GM19328 (cell line): ENCODE measurements around the gene RYR3.

Source experiments
- ATAC-seq: cut with Tn5 transposase; IDR thresholded peaks from one replicate; pipeline ENCODE4 v1.9.1; 2021; ENCODE audit warnings: mild to moderate bottlenecking, moderate library complexity; ENCODE audit not compliant: unreplicated experiment

The RYR3 gene

DNA sequence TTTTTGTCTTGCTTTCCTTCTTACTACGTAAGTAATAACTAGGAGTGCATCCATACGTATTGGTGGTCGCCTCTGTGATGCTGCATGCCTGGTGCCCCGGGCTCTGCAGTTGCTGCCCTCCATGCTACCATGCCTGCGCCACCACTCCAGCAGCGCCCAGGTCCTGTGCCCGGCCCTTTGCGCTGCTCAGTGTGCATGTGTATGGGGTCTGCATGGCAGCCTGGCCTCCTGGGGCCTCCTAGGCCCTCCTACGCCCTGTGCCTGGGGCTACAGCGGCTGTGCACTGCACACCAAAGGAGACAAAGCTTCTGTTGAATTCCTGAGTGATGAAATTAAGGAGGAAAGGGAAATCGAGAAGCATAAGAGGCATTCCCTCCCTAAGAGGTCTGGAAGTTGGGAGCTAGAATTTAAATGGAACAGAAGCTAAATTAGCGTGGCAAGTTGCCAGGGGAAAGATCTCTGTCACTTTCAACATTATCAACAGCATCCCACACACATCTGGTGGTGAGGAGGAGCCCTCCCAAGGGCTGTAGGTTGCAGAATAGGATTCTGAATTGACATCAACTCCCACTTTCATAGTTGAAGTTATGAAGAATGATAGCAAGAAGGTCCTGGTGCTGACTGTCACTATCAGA lies 382.5 kb downstream of the RYR3 start:
- ATAC-seq = no peak

DNA sequence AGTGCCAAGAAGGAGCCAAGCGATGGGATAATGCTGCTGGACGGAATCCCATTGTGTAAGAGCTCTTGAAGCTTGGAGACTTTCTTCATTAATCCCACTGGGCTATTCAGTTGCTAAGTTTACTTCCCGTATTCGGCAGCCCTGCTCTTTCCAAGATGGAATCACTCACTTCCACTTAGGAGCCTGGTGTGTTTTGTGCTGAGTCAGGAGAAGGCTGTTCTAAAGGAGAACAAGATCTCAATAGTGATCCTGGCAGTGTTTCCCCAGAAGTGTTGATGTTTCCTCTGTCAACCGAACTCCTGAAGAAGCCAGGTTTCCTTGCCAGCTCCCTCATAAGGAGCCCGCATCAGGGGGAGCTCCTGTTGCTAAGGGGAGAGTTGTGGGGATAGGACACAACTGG lies 387.4 kb downstream of the RYR3 start:
- ATAC-seq = no peak

DNA sequence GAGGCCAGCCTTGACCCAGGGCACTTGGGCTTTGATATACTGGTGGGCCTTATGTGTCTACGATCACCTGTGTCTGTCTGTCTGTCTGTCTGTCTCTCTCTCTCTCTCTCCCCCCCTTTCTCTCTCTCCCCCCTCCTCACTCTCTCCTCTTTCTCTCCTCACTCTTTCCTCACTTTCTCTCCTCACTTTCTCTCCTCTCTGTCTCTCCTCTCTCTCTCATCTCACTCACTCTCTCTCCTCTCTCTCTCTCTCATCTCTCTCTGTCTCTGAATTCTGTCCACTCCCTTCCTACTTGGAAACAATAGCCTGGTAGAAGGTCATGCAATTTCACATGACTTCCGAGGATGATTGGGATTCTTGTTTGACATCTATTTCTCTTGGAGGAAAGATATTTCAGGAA lies 388.4 kb downstream of the RYR3 start:
- no peak for ATAC-seq

DNA sequence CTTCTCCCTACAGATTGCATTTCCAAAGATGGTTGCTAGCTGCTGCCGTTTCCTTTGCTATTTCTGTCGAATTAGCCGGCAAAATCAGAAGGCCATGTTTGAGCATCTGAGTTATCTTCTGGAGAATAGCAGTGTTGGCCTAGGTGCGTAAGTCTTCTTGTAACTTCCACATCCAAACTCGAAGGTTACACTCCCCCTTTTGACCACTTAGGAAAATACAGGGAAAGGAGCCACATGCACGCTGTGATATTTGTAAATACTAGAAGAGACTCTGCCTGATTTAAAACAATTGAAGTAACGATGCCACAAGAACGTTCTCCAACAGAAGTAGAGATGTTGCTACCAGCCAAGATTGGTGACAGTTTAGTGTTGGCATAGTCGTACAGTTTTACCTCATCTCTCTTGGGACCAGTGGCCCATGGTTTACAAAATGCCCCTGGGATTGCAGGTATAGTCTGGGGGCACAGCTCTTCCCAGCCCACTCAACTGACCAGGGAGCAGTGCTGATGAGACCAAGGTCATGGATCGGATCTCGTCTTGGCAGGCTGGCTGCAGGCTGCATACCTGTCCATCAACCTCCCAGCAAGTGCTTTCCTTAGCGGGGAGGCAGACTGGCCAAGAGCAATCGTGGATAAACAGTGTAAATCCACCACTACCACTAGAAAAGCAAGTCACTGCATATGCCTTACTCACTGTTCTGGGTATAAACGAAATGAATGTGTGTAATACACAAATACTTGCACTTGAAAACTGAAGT lies 389.1 kb downstream of the RYR3 start:
- no peak for ATAC-seq

DNA sequence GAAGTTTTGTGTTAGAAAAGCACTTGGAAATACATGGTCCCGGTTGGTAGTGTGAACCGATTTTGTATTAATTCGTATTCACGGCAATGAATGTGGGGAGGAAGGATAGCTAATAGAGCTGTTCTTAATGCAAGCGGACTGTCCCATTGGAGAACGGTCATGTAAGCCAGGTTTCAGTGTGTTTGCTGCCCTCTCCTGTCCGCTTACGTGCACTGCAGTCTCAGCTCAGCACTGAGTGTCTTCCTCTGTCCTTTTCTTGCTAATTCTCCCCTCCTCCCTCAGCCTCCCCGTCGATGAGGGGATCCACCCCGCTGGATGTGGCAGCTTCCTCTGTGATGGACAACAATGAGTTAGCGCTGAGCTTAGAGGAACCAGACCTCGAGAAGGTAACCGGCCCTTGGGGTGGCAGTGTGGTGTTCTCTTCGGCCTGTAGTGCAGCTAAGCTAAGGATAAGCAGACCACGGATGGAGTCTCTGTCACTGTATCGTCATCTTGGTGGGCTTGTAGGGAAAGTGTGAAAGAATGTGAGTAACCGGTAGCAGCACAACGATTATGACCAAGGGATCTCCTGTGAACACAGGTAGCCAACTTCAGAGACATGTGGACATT lies 390.0 kb downstream of the RYR3 start:
- ATAC-seq = no peak

DNA sequence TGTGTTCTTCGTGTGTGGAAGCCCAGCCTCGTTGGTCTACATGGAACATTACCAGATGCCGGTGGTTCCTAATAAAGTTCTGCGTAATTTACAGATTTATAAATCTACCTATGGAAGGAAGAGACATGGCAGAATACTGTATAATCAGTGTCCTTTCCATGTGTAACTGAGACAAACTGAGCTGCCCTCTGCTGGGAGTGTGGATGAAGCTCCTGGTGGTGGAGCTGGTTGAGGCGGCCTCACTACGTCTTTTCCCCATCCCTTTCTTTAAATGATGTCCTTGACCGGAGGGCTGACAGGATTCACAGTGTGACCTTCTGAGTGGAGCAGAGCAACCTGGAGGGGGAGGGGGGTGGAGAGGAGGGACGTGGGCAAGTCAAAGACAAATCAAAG lies 390.5 kb downstream of the RYR3 start:
- ATAC-seq = no peak

DNA sequence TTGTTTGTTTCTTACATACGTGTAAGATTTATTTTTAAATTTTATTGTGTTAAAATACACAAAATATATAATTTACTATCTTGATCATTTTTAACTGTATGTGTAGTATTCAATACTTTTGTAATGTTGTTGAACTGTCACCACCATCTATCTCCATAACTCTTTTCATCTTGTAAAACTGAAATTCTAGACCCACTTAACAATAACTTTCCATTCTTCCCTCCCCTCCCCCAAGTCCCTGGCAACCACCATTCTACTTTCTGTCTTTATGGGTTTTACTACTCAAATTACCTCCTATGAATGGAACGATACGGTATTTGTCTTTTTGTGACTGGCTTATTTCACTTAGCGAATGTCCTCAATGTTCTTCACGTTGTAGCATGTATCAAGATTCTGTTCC lies 395.4 kb downstream of the RYR3 start:
- no peak for ATAC-seq

DNA sequence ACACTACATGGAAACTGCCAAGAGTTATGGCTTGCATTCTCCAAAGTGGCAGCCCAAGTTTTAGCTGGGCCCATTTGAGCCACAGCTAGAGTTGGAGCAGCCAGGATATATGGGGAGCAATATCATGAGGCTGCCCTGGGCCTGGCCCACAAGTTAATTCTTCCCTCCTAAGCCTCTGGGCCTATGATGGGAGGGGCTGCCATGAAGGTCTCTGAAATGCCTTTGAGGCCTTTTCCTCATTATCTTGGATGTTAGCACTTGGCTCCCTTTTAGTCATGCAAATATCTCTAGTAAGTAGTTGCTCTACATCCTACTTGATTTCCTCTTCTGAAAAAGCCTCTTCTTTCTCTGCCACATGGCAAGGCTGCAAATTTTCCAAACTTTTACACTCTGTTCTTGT lies 400.0 kb downstream of the RYR3 start:
- ATAC-seq = no peak

DNA sequence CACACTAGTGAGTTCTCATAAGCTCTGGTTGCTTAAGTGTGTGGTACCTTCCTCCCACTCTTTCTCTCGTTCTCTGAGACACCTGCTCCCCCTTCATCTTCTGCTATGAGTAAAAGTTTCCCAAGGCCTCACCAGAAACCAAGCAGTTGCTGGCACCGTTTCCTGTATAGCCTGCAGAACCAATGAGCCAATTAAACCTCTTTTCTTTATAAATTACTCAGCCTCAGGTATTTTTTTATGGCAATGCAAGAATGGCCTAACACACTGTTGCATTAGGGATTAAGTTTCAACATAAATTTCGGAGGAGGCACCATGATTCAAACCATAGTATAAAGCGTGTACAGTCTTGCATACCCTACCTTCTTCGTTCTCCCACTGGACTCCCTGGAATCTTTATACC lies 405.3 kb downstream of the RYR3 start:
- no peak for ATAC-seq

DNA sequence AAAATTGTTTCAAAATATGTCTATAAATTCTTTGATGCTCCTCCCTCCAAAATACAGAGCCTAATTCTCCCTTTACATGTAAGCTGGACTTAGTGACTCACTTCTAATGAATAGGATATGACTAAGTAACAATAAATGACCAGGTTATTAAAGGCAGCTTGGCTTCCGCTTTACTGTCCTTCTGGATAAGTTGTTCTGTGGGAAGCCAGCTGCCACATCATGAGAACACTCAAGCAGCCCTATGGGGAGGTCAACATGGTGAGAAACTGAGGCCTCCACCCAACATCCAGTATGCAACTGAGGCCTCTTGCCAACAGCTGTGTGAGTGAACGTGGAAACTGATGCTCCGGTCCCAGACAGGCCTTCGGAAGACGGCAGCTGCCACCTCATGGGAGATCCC lies 410.2 kb downstream of the RYR3 start:
- no peak for ATAC-seq

DNA sequence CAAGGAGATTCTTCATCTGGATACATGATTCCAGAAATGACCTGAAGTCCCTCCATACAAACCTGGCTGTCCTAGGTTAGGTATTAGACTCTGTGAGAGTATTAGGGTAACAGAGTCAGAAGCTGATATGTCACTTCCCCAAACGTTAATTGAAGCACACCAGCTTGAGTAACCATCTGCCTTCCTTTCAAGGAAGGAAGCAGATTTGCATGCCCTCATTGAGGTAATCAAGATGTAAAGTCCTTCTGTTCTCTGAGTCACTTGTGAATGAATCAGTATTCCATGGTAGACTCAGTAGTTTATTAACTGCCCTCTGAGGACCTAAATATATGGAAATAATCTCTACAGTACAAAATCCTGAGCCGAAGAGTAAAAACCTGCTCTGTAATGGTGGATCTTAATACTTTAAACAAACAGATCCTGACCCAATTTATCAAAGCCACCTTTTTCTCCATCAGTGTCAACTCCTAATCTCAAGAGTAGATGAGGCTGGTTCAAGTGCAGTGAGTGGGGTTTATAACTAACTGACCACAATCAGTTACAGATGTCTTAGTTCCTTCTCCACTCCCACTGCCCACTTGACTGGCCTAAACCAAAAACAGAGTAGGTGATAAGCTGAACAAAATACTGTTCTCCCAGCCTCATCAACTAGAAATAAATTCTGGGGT lies 411.4 kb downstream of the RYR3 start:
- ATAC-seq = peak; percentile 81

DNA sequence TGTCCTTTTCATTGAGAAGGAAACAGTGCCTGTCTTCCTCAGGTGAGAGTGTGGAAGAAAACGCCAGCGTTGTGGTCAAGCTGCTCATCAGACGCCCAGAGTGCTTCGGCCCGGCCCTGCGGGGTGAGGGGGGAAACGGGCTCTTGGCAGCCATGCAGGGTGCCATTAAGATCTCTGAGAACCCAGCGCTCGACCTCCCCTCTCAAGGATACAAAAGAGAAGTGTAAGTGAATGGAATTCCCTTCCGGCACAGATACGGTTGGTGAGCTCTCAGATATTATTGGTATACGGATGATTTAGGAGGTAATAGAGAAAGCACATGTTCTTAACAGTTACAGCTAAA lies 411.9 kb downstream of the RYR3 start:
- ATAC-seq = no peak

DNA sequence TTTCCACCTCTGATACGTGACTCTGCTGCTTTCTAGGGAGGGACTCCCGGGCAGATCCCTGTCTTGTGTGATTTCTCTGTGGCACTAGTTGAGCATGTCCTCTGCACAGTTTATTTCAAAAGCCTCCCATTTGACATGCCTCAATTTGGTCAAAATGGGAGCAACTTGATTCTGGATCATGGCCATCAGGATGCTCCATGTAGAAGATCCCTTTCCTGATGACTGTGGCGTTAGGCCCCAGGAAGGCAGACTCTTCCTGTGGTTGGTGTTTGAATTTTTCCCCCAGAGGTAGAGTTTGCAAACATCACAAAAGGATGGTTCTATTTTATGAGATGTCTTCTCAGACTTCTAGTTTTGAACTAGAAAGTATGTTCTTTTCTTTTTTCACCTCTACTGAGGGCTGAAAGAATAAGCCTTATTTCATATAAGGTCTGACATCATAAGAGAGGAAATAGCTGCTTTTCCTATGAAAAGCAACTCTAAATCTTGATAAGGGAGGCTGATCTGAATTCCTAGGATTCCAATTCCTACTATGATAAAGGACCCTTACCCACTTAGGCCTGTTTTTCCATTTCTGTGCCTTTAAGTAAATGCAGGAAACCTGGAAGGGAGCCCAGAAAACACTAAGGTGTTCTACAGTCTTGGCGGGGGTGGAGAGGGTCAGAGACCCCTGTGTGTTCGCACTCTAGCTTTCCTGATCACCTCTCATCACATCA lies 413.7 kb downstream of the RYR3 start:
- ATAC-seq = no peak

DNA sequence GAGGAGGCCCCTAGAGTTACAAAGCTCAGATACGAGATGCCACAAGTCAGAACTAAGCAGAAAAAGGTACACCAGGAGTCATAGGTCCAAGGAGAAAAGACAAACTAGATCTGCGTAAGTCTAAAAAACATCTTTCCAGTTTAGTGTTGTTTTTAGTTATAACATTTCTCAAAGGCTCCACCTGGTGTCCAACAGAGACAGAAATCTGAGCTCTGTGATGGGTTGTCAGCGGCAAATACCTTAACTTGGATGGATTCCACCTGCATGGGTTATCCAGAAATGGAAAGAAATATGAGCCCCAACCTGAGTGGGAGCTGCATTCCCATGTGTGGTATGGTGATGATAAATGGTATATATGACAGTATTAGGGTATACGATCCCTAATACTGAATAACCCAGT lies 418.9 kb downstream of the RYR3 start:
- no peak for ATAC-seq

DNA sequence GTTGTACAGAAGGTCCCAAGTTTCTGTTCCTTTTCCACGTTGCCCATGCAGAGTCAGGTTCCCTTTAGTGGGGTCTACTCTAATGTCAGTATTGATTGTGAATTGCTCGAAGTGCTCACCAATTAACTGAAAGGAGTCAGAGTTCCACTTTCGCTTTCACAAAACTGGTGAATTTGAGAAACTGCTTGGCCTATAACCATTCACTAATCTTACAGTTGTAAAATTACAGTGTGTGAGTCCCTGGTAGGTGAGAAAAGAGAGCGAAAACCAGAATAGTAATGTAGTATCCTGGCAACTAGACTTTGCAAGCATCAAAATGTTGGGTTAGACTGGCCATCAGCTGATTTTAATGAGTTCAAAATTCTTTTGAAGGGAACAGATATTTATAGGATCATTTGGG lies 420.0 kb downstream of the RYR3 start:
- ATAC-seq = no peak

DNA sequence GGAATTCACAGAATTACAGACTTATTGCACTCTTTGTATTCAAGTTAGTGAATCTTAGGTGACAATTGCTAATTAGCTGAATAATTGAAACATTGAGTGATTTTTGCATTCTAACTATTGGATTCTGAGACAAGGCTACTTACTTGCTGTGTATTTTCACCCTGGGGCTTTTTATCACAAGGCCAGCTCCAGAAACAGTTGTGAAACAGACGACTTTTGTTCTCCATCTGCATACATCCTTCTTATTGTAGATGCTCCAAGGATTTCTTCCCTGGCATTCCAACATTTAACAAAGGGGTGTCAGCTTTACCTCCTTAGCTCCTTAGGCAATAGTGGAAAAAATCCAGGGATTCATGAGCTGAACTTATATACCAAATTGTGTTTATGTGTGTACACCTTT lies 424.4 kb downstream of the RYR3 start:
- no peak for ATAC-seq

DNA sequence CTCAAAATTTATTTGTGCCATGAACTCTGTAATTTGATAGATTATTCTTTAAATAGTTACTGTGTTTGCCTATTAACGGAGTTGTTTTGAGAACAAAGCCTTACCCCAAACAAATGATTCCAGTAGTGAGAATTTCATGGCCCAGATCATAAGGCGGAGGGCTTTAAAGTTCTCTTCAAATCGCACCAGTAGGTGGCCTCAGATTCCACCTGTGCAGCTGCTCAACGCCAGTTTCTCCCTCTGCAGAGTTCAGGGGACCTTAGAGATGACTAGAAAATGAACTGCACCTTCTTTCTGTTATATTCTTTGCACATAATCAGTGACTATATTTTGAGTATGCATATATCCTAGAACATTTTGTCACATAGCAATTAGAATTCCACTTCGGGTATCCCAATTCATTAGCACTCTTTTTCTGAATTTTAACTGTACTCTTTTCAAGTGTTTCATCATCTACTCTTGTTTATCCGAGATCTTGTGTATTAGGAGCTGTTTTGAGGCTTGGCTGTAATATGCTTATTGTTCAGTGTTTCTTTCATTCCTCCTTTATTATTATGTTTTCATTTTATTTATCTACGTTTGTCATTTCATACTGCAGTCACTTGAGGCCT lies 425.0 kb downstream of the RYR3 start:
- no peak for ATAC-seq

DNA sequence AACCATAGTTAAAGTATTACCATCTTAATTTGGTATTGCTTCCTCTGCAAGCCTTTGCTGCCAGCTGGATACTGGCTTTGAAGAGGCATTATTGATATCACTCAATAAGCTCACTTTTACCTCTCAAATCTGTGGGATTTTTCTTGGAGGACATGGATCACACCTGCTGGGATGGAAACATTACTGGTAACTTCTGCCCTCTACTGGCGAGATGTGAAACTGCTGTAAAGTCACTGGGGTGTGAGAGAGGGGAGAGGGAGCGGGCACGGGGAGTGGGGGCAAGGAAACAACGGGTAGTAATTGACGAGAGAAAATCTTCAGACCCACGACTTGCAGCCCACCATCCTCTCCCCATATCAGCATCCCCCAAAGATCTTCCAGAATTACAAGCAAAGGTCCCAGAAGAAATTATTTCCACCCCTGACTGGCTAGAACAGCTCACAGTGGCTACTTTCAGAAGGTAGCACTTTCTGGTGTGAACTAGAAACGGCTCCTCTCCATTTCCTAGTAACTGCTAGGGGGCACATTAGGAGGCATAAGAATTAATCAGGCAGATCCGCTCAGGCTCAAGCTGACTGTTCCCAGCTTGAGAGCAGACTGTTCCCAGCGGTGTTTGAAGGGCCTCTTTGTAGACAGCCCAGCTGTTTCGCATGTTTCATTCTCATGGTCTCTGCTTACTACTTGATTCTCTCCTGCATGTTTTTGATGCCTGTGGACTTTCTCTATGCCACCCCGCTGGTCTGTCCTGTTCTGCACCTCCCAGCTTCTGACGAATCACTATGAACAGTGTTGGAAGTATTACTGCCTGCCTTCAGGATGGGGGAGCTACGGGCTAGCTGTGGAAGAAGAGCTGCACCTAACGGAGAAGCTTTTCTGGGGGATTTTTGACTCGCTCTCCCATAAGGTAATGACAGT lies 427.2 kb downstream of the RYR3 start:
- ATAC-seq = no peak

DNA sequence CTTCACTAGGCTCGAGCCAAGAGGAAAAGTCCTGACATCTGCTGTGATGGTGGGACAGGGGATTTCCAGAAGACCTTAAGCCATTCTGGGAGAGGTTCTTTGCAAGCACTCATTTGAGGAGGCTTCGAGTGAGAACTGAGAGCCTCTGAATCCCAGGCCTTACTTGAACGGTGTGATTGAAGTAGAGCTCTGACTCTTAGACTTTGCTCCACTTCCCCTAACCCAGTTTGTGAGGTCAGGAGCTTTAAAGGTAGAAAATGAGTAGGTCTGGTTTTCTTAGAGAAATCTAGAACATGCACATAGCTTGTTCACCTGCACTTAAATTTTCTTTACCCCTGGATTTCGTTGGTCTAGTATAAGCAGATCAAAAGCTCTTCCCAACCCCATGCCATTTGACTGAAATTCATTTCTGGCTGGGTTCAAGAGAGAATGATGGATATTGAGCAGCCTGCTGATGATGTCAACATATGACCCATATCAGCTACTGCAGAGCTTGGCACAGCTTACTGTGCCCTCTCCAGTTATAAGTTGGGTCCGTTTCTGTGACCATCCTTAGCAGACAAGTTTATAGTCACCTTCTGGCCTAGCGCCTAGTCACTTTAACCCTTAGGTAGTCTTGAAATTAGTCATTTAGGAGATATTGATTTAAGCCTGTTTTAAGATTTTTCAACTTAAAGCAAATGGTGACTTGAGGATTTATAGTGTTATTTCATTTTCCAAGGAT lies 428.3 kb downstream of the RYR3 start:
- ATAC-seq = no peak
